ENCODE data around the gene KRT5. TPM values are rescaled to one million over a fixed set of nuclear protein-coding genes. Genes with fewer than 3 reads are reported as not detected.

Gene KRT5
- polyA plus RNA-seq: 1,000 to 10,000 TPM; 3,653 to 6,695 TPM

DNA sequence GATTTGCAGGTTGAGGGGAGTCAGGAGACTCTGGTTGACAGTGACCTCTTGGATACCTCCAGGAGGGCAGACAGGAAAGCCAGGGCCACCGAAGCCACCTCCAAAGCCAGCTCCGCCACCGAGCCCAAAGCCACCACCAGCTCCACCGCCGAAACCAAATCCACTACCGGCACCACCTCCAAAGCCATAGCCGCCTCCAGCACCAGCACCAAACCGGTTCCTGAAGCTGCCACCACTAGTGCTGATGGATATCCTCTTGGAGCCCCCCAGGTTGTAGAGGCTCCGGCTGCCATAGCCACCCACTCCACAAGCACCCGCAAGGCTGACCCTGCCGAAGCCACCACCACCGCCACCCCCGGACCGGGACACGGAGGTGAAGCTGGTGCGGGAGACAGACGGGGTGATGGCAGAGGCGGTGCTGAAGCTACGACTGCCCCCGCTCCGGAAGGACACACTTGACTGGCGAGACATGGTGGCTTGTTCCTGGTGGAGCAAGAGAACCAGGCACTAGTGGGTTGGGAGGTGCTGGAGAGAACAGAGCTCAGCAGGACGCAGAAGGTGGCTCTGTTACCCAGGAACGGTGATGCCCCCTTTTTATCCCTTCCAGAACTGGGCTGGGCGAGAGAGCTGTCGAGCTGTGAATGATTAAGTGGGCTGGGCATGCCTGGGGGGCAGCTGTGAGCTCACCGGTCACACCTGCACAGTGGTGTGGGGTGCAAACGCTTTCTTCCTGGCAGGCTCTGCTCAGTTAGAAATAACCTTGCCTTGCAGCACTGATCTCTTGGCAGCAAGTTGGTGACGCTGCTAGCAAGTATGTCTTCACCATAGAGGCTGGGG is at the start of gene KRT5:
Gene KRT5 (minus strand): TSS at position 569 of the 837 bp plus-strand sequence. CDS start 98 bp downstream, at position 471.
- H3K36me3 ChIP-seq (ENCODE audit: control insufficient read depth in 2 of 2, insufficient read depth in 2 of 2, low read length in 1 of 2): peaks cover 0 to 15% of the 10 kb centered on the region in 2 donors
- H3K27ac ChIP-seq (ENCODE audit: low read depth in 2 of 2, low read length in 1 of 2): peak within 1 kb of the TSS; percentile 84 to 88
- H3K9me3 ChIP-seq (ENCODE audit: control insufficient read depth in 2 of 2, insufficient read depth in 1 of 2, low read depth in 1 of 2, low read length in 1 of 2): no peaks in the 10 kb centered on the region
- peaks cover 3 to 16% of the 10 kb centered on the region in 2 donors for H3K4me1 ChIP-seq (ENCODE audit: control insufficient read depth in 2 of 2, insufficient read depth in 2 of 2, low read length in 1 of 2)
- WGBS, 2 donors: 59 to 69% methylated on average over 29 of the region's 29 CpGs
- no peaks in the 10 kb centered on the region for H3K27me3 ChIP-seq (ENCODE audit: control insufficient read depth in 1 of 2, insufficient read depth in 2 of 2, low read length in 2 of 2)
- peak within 1 kb of the TSS; percentile 57 to 63 for H3K4me3 ChIP-seq (ENCODE audit: low read depth in 1 of 2, low read length in 2 of 2)

GRCh38 chr12:52568111-52568510 is 47.9 kb upstream of the KRT5 start:
- H3K27me3 ChIP-seq (ENCODE audit: control insufficient read depth in 1 of 2, insufficient read depth in 2 of 2, low read length in 2 of 2): no peaks in the 10 kb centered on the region
- H3K27ac ChIP-seq (ENCODE audit: low read depth in 2 of 2, low read length in 1 of 2): no peak overlapping the region
- H3K4me3 ChIP-seq (ENCODE audit: low read depth in 1 of 2, low read length in 2 of 2): no peak overlapping the region
- no peaks in the 10 kb centered on the region for H3K36me3 ChIP-seq (ENCODE audit: control insufficient read depth in 2 of 2, insufficient read depth in 2 of 2, low read length in 1 of 2)
- peaks cover 0 to 1% of the 10 kb centered on the region in 2 donors for H3K4me1 ChIP-seq (ENCODE audit: control insufficient read depth in 2 of 2, insufficient read depth in 2 of 2, low read length in 1 of 2)
- no peaks in the 10 kb centered on the region for H3K9me3 ChIP-seq (ENCODE audit: control insufficient read depth in 2 of 2, insufficient read depth in 1 of 2, low read depth in 1 of 2, low read length in 1 of 2)
- 92 to 93% methylated on average over 12 of the region's 12 CpGs for WGBS, 2 donors

DNA sequence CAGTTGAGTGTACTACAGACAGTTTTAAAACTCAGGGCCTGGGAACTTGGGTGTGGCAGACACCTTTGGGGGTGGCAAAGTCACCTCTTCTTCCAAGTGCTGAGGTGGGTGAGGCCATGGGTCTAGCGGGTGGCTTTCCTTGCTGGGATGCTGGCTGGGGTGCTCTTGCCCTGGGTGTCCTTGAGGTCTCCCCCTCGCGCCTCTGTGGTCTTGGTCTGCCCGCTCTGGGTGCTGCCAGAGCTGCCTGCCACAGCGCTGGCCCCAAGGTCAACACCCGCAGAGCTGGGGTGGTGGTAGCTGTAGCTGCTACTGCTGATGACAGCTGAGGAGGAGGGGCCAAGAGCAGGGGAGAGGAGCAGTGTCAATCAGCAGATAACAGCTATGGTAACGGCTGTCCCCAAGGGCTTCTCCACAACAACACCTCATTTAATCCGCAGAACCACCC is 46.7 kb upstream of the KRT5 start:
- 64 to 80% methylated on average over 8 of the region's 8 CpGs for WGBS, 2 donors
- H3K27ac ChIP-seq (ENCODE audit: low read depth in 2 of 2, low read length in 1 of 2): no peak overlapping the region
- H3K4me1 ChIP-seq (ENCODE audit: control insufficient read depth in 2 of 2, insufficient read depth in 2 of 2, low read length in 1 of 2): peaks cover 0 to 1% of the 10 kb centered on the region in 2 donors
- H3K4me3 ChIP-seq (ENCODE audit: low read depth in 1 of 2, low read length in 2 of 2): no peak overlapping the region
- no peaks in the 10 kb centered on the region for H3K36me3 ChIP-seq (ENCODE audit: control insufficient read depth in 2 of 2, insufficient read depth in 2 of 2, low read length in 1 of 2)
- H3K9me3 ChIP-seq (ENCODE audit: control insufficient read depth in 2 of 2, insufficient read depth in 1 of 2, low read depth in 1 of 2, low read length in 1 of 2): no peaks in the 10 kb centered on the region
- no peaks in the 10 kb centered on the region for H3K27me3 ChIP-seq (ENCODE audit: control insufficient read depth in 1 of 2, insufficient read depth in 2 of 2, low read length in 2 of 2)

GRCh38 chr12:52564582-52564981 is 44.4 kb upstream of the KRT5 start:
- H3K27ac ChIP-seq (ENCODE audit: low read depth in 2 of 2, low read length in 1 of 2): no peak overlapping the region
- H3K4me1 ChIP-seq (ENCODE audit: control insufficient read depth in 2 of 2, insufficient read depth in 2 of 2, low read length in 1 of 2): peaks cover 0 to 1% of the 10 kb centered on the region in 2 donors
- H3K36me3 ChIP-seq (ENCODE audit: control insufficient read depth in 2 of 2, insufficient read depth in 2 of 2, low read length in 1 of 2): no peaks in the 10 kb centered on the region
- no peak overlapping the region for H3K4me3 ChIP-seq (ENCODE audit: low read depth in 1 of 2, low read length in 2 of 2)
- H3K9me3 ChIP-seq (ENCODE audit: control insufficient read depth in 2 of 2, insufficient read depth in 1 of 2, low read depth in 1 of 2, low read length in 1 of 2): no peaks in the 10 kb centered on the region
- WGBS, 2 donors: 70 to 71% methylated on average over 1 of the region's 1 CpG
- H3K27me3 ChIP-seq (ENCODE audit: control insufficient read depth in 1 of 2, insufficient read depth in 2 of 2, low read length in 2 of 2): no peaks in the 10 kb centered on the region

- 82 to 83% methylated on average over 3 of the region's 3 CpGs for WGBS, 2 donors
- no peaks in the 10 kb centered on the region for H3K9me3 ChIP-seq (ENCODE audit: control insufficient read depth in 2 of 2, insufficient read depth in 1 of 2, low read depth in 1 of 2, low read length in 1 of 2)
- H3K27me3 ChIP-seq (ENCODE audit: control insufficient read depth in 1 of 2, insufficient read depth in 2 of 2, low read length in 2 of 2): no peaks in the 10 kb centered on the region
- H3K4me3 ChIP-seq (ENCODE audit: low read depth in 1 of 2, low read length in 2 of 2): no peak overlapping the region
- no peak overlapping the region for H3K27ac ChIP-seq (ENCODE audit: low read depth in 2 of 2, low read length in 1 of 2)
- H3K4me1 ChIP-seq (ENCODE audit: control insufficient read depth in 2 of 2, insufficient read depth in 2 of 2, low read length in 1 of 2): peaks cover 0 to 1% of the 10 kb centered on the region in 2 donors
- no peaks in the 10 kb centered on the region for H3K36me3 ChIP-seq (ENCODE audit: control insufficient read depth in 2 of 2, insufficient read depth in 2 of 2, low read length in 1 of 2)
Measured at GRCh38 chr12:52561880-52562449, 41.8 kb upstream of the KRT5 start.

DNA sequence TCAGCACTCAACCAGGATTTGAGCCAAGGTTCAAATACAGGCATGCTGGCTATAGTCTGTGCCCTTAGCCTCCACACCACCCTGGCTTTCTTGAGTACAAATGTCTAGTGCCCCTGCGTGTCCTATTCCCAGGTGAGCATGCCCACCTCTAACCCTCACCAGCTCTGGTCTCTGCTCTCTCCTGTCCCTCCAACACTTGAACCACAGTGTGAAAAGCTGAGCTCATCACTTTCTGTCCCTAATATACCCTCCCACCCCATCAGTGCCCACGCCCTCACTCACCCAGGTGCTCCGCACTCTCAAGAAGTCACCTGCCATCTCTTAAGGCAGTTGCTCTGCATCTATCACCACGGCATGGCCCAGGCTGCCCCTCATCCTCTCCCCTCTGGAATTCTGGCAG is 39.8 kb upstream of the KRT5 start:
- Histone ChIP-seq H3K4me3 (ENCODE audit: low read depth in 1 of 2, low read length in 2 of 2) (no peak overlapping the region), H3K4me1 (ENCODE audit: control insufficient read depth in 2 of 2, insufficient read depth in 2 of 2, low read length in 1 of 2) (no peaks in the 10 kb centered on the region), H3K27ac (ENCODE audit: low read depth in 2 of 2, low read length in 1 of 2) (no peak overlapping the region), H3K9me3 (ENCODE audit: control insufficient read depth in 2 of 2, insufficient read depth in 1 of 2, low read depth in 1 of 2, low read length in 1 of 2) (no peaks in the 10 kb centered on the region), H3K27me3 (ENCODE audit: control insufficient read depth in 1 of 2, insufficient read depth in 2 of 2, low read length in 2 of 2) (no peaks in the 10 kb centered on the region), H3K36me3 (ENCODE audit: control insufficient read depth in 2 of 2, insufficient read depth in 2 of 2, low read length in 1 of 2) (no peaks in the 10 kb centered on the region)
- WGBS, 2 donors: 80 to 83% methylated on average over 4 of the region's 4 CpGs

- WGBS, 2 donors: 66 to 77% methylated on average over 8 of the region's 8 CpGs
- H3K36me3 ChIP-seq (ENCODE audit: control insufficient read depth in 2 of 2, insufficient read depth in 2 of 2, low read length in 1 of 2): no peaks in the 10 kb centered on the region
- H3K9me3 ChIP-seq (ENCODE audit: control insufficient read depth in 2 of 2, insufficient read depth in 1 of 2, low read depth in 1 of 2, low read length in 1 of 2): no peaks in the 10 kb centered on the region
- no peaks in the 10 kb centered on the region for H3K4me1 ChIP-seq (ENCODE audit: control insufficient read depth in 2 of 2, insufficient read depth in 2 of 2, low read length in 1 of 2)
- H3K27me3 ChIP-seq (ENCODE audit: control insufficient read depth in 1 of 2, insufficient read depth in 2 of 2, low read length in 2 of 2): no peaks in the 10 kb centered on the region
- H3K27ac ChIP-seq (ENCODE audit: low read depth in 2 of 2, low read length in 1 of 2): no peak overlapping the region
- no peak overlapping the region for H3K4me3 ChIP-seq (ENCODE audit: low read depth in 1 of 2, low read length in 2 of 2)
Measured at GRCh38 chr12:52558781-52559445, 38.7 kb upstream of the KRT5 start.

DNA sequence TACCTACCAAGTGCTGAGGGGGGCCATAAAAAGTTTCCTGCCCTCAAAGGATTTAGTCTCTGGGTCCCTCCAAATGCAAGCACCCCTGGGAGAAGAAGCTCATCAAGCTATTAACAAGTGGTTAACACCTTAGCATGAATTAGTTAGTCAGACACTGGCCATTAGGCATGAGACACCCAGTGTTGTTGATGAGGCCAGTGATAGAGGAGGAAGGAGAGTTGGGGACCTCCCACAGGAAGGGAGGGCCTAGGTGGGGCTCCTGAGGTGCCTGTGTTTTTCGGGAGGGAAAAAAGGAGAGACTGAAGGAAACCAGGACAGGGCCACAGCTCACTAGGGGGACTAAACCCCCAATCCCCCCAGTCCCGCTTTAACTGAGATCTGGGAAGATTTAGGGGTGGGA is 37.3 kb upstream of the KRT5 start:
- no peak overlapping the region for H3K4me3 ChIP-seq (ENCODE audit: low read depth in 1 of 2, low read length in 2 of 2)
- H3K27me3 ChIP-seq (ENCODE audit: control insufficient read depth in 1 of 2, insufficient read depth in 2 of 2, low read length in 2 of 2): no peaks in the 10 kb centered on the region
- no peaks in the 10 kb centered on the region for H3K36me3 ChIP-seq (ENCODE audit: control insufficient read depth in 2 of 2, insufficient read depth in 2 of 2, low read length in 1 of 2)
- H3K9me3 ChIP-seq (ENCODE audit: control insufficient read depth in 2 of 2, insufficient read depth in 1 of 2, low read depth in 1 of 2, low read length in 1 of 2): no peaks in the 10 kb centered on the region
- WGBS, 2 donors: 74 to 78% methylated on average over 2 of the region's 2 CpGs
- no peaks in the 10 kb centered on the region for H3K4me1 ChIP-seq (ENCODE audit: control insufficient read depth in 2 of 2, insufficient read depth in 2 of 2, low read length in 1 of 2)
- no peak overlapping the region for H3K27ac ChIP-seq (ENCODE audit: low read depth in 2 of 2, low read length in 1 of 2)

- Histone ChIP-seq H3K9me3 (ENCODE audit: control insufficient read depth in 2 of 2, insufficient read depth in 1 of 2, low read depth in 1 of 2, low read length in 1 of 2) (no peaks in the 10 kb centered on the region), H3K4me1 (ENCODE audit: control insufficient read depth in 2 of 2, insufficient read depth in 2 of 2, low read length in 1 of 2) (no peaks in the 10 kb centered on the region), H3K27me3 (ENCODE audit: control insufficient read depth in 1 of 2, insufficient read depth in 2 of 2, low read length in 2 of 2) (no peaks in the 10 kb centered on the region), H3K27ac (ENCODE audit: low read depth in 2 of 2, low read length in 1 of 2) (no peak overlapping the region), H3K4me3 (ENCODE audit: low read depth in 1 of 2, low read length in 2 of 2) (no peak overlapping the region), H3K36me3 (ENCODE audit: control insufficient read depth in 2 of 2, insufficient read depth in 2 of 2, low read length in 1 of 2) (no peaks in the 10 kb centered on the region)
- WGBS, 2 donors: 79 to 80% methylated on average over 6 of the region's 6 CpGs
Measured at GRCh38 chr12:52555577-52555976, 35.4 kb upstream of the KRT5 start.

All from esophagus (tissue), 2 donors.